H1 (cell line): ENCODE data around the gene SBNO2. TPM values are rescaled to one million over a fixed set of nuclear protein-coding genes. Genes with fewer than 3 reads are reported as not detected.

Source experiments
- CTCF ChIA-PET: fragments of 300-600 bp; sonication (Branson Sonifier 250); formaldehyde crosslinking; loops from one replicate; lab custom pipeline; 2021; ENCODE audit not compliant: partially characterized antibody; lab: Charles Lee
- POLR2A ChIA-PET: fragments of 300-600 bp; sonication (Branson Sonifier 250); formaldehyde crosslinking; loops from one replicate; lab custom pipeline; 2021; ENCODE audit warnings: inconsistent platforms; ENCODE audit not compliant: partially characterized antibody; lab: Charles Lee
- DNase-seq, 2 experiments: peaks; one replicate each; pipeline versions ENCODE4 v3.0.0 to v3.0.0-alpha.2; 2010 to 2022; ENCODE audit warnings: low spot score in 2 of 2, low read depth in 1 of 2, mixed read lengths in 1 of 2
- FAIRE-seq: peaks from 2 replicates; lab custom pipeline; 2011; peaks lifted over from hg19 to GRCh38; lab: Jason Lieb, UNC
- H2AFZ ChIP-seq: 2 replicates; pipeline ENCODE4 v1.8.1; 2012; ENCODE audit warnings: low read length, inconsistent platforms
- H2AK5ac ChIP-seq: 2 replicates; pipeline ENCODE4 v1.6.1; 2013; ENCODE audit warnings: low read depth, low read length
- H2BK120ac ChIP-seq: replicated peaks from 2 replicates; pipeline ENCODE3; 2013; ENCODE audit warnings: low read depth, low read length, inconsistent platforms
- H2BK12ac ChIP-seq: 2 replicates; pipeline ENCODE4 v1.6.1; 2013; ENCODE audit warnings: low read depth, low read length
- H2BK15ac ChIP-seq: 2 replicates; pipeline ENCODE4 v1.6.1; 2013; ENCODE audit warnings: low read length
- H2BK20ac ChIP-seq: 2 replicates; pipeline ENCODE4 v1.6.1; 2013; ENCODE audit warnings: low read length
- H2BK5ac ChIP-seq: 2 replicates; pipeline ENCODE4 v1.6.1; 2013; ENCODE audit warnings: low read depth, low read length
- H3K14ac ChIP-seq: 2 replicates; pipeline ENCODE4 v1.6.1; 2013; ENCODE audit warnings: inconsistent platforms; ENCODE audit not compliant: insufficient read length
- H3K18ac ChIP-seq: 2 replicates; pipeline ENCODE4 v1.6.1; 2013; ENCODE audit warnings: low read length; ENCODE audit errors: extremely low read depth
- H3K23ac ChIP-seq: 2 replicates; pipeline ENCODE4 v1.6.1; 2013; ENCODE audit warnings: inconsistent platforms; ENCODE audit not compliant: insufficient read length
- H3K23me2 ChIP-seq: 2 replicates; pipeline ENCODE4 v1.6.1; 2013; ENCODE audit warnings: low read depth, low read length
- H3K27ac ChIP-seq: 2 replicates; pipeline ENCODE4 v1.6.1; 2011; ENCODE audit warnings: low read depth, low read length, inconsistent platforms
- H3K27me3 ChIP-seq, 4 experiments: replicated peaks in 1 of 4; 1 replicate in 1 of 4; 2 replicates in 3 of 4; pipeline versions ENCODE4 v1.6.1 to v1.8.1; 2011 to 2013; ENCODE audit warnings: low read length in 3 of 4, mild to moderate bottlenecking in 3 of 4, inconsistent platforms in 2 of 4, mixed read lengths in 2 of 4, moderate library complexity in 1 of 4; ENCODE audit not compliant: control insufficient read depth in 3 of 4, insufficient read depth in 3 of 4; ENCODE audit errors: extremely low read depth in 1 of 4
- H3K36me3 ChIP-seq, 4 experiments: 2 replicates each; pipeline versions ENCODE4 v1.6.1 to v1.8.1; 2011 to 2013; ENCODE audit warnings: mild to moderate bottlenecking in 4 of 4, low read length in 3 of 4, moderate library complexity in 2 of 4, control low read depth in 1 of 4, inconsistent platforms in 1 of 4; ENCODE audit not compliant: insufficient read depth in 4 of 4, control insufficient read depth in 2 of 4
- H3K4ac ChIP-seq: replicated peaks from 2 replicates; pipeline ENCODE3; 2013; ENCODE audit warnings: low read length, low read depth, mixed read lengths, inconsistent platforms; ENCODE audit not compliant: insufficient read length
- H3K4me1 ChIP-seq, 4 experiments: replicated peaks in 1 of 4; 1 replicate in 1 of 4; 2 replicates in 3 of 4; pipeline versions ENCODE4 v1.6.1 to v1.8.1; 2011 to 2013; ENCODE audit warnings: low read length in 3 of 4, inconsistent platforms in 2 of 4, mixed read lengths in 1 of 4; ENCODE audit not compliant: insufficient read depth in 4 of 4, control insufficient read depth in 3 of 4
- H3K4me2 ChIP-seq, 2 experiments: 2 replicates each; pipeline versions ENCODE4 v1.6.1 to v1.8.1; 2011 to 2013; ENCODE audit warnings: low read depth in 2 of 2, low read length in 2 of 2, control low read depth in 1 of 2, inconsistent platforms in 1 of 2, mild to moderate bottlenecking in 1 of 2; ENCODE audit not compliant: insufficient read depth in 1 of 2
- H3K4me3 ChIP-seq, 4 experiments: fragments of 200-600, 300-600 bp in 1 of 4; sonication (generic), shearing (Covaris generic), sonication (Bioruptor Twin) in 1 of 4; 2 replicates each; pipeline versions ENCODE4 v1.5.1 to v1.8.1; 2011 to 2016; ENCODE audit warnings: low read length in 4 of 4, low read depth in 3 of 4, control low read depth in 2 of 4, inconsistent platforms in 2 of 4, mild to moderate bottlenecking in 2 of 4, mixed read lengths in 1 of 4, moderate library complexity in 1 of 4; ENCODE audit not compliant: insufficient read depth in 2 of 4; ENCODE audit errors: extremely low read depth in 1 of 4
- H3K56ac ChIP-seq: replicated peaks from 2 replicates; pipeline ENCODE3; 2013; ENCODE audit warnings: low read depth, mild to moderate bottlenecking, mixed read lengths, low read length, inconsistent platforms; ENCODE audit not compliant: insufficient read length
- H3K79me1 ChIP-seq: 2 replicates; pipeline ENCODE4 v1.6.1; 2013; ENCODE audit warnings: low read depth, low read length, control low read depth
- H3K79me2 ChIP-seq, 2 experiments: 2 replicates each; pipeline versions ENCODE4 v1.6.1 to v1.8.1; 2012 to 2013; ENCODE audit warnings: low read length in 2 of 2, mild to moderate bottlenecking in 2 of 2, inconsistent platforms in 1 of 2; ENCODE audit not compliant: insufficient read depth in 2 of 2, control insufficient read depth in 1 of 2
- H3K9ac ChIP-seq, 4 experiments: replicated peaks in 1 of 4; 1 replicate in 1 of 4; 2 replicates in 3 of 4; pipeline versions ENCODE4 v1.6.1 to v1.8.1; 2011 to 2013; ENCODE audit warnings: low read depth in 3 of 4, low read length in 3 of 4, control low read depth in 2 of 4, mild to moderate bottlenecking in 2 of 4, moderate library complexity in 2 of 4, inconsistent platforms in 1 of 4; ENCODE audit errors: extremely low read depth in 1 of 4
- H3K9me3 ChIP-seq, 2 experiments: 2 replicates each; pipeline versions ENCODE4 v1.6.1 to v1.8.1; 2012 to 2013; ENCODE audit warnings: mild to moderate bottlenecking in 2 of 2, moderate library complexity in 2 of 2, control low read depth in 1 of 2, inconsistent platforms in 1 of 2, low read depth in 1 of 2, low read length in 1 of 2, mixed read lengths in 1 of 2; ENCODE audit not compliant: insufficient read depth in 2 of 2
- H4K20me1 ChIP-seq, 2 experiments: replicated peaks in 1 of 2; 2 replicates each; pipeline versions ENCODE3 to v1.8.1; 2011 to 2013; ENCODE audit warnings: inconsistent platforms in 2 of 2, low read length in 2 of 2, mild to moderate bottlenecking in 1 of 2; ENCODE audit not compliant: insufficient read depth in 2 of 2, control insufficient read depth in 1 of 2
- H4K5ac ChIP-seq: 2 replicates; pipeline ENCODE4 v1.6.1; 2013; ENCODE audit warnings: low read length, low read depth, mixed read lengths, inconsistent platforms; ENCODE audit not compliant: insufficient read length
- H4K8ac ChIP-seq: 2 replicates; pipeline ENCODE4 v1.8.0; 2013; ENCODE audit warnings: mild to moderate bottlenecking, moderate library complexity, low read length, inconsistent platforms; ENCODE audit not compliant: insufficient read depth; ENCODE audit errors: extremely low read depth
- H4K91ac ChIP-seq: replicated peaks from 2 replicates; pipeline ENCODE3; 2013; ENCODE audit warnings: low read length, mixed read lengths, inconsistent platforms; ENCODE audit not compliant: insufficient read length
- BCL11A ChIP-seq, 2 experiments: IDR thresholded peaks; one replicate each; pipeline ENCODE4 v1.6.1; 2011; ENCODE audit warnings: low read depth in 2 of 2, low read length in 2 of 2, mild to moderate bottlenecking in 2 of 2
- CTBP2 ChIP-seq: IDR thresholded peaks from 2 replicates; pipeline ENCODE4 v1.7.0; 2011; ENCODE audit warnings: borderline replicate concordance, mild to moderate bottlenecking, moderate library complexity, mixed read lengths, low read length; ENCODE audit not compliant: insufficient read depth, insufficient read length
- EP300 ChIP-seq, 2 experiments: IDR thresholded peaks; 1 replicate in 1 of 2; 2 replicates in 1 of 2; pipeline ENCODE4 v1.6.1; 2011 to 2012; ENCODE audit warnings: low read depth in 2 of 2, low read length in 2 of 2, mild to moderate bottlenecking in 2 of 2, borderline replicate concordance in 1 of 2, inconsistent platforms in 1 of 2, moderate library complexity in 1 of 2
- KDM1A ChIP-seq: fragments of 200-600, 300-600 bp; sonication (generic); IDR thresholded peaks from 2 replicates; pipeline ENCODE4 v1.7.1; 2016; ENCODE audit warnings: mild to moderate bottlenecking, low read length, borderline replicate concordance
- MAFK ChIP-seq: IDR thresholded peaks from 2 replicates; pipeline ENCODE4 v1.6.1; 2012; ENCODE audit warnings: low read depth, mild to moderate bottlenecking, improper control_type of control experiment, low read length
- RAD21 ChIP-seq, 2 experiments: IDR thresholded peaks in 1 of 2; conservative IDR thresholded peaks in 1 of 2; 2 replicates each; pipeline ENCODE4 v1.6.1; 2011; ENCODE audit warnings: low read depth in 2 of 2, low read length in 2 of 2, improper control_type of control experiment in 1 of 2, inconsistent platforms in 1 of 2, mild to moderate bottlenecking in 1 of 2, moderate library complexity in 1 of 2
- SIRT6 ChIP-seq: IDR thresholded peaks from one replicate; pipeline ENCODE4 v1.7.1; 2012; ENCODE audit warnings: low read length, inconsistent platforms
- TAF7 ChIP-seq: optimal IDR thresholded peaks from 2 replicates; pipeline ENCODE3; 2011; ENCODE audit warnings: low read depth, mild to moderate bottlenecking, inconsistent platforms, low read length, moderate library complexity, borderline replicate concordance
- TBP ChIP-seq: IDR thresholded peaks from 2 replicates; pipeline ENCODE4 v1.6.1; 2011; ENCODE audit warnings: low read depth, low read length, improper control_type of control experiment
- TEAD4 ChIP-seq: IDR thresholded peaks from 2 replicates; pipeline ENCODE4 v1.6.1; 2012; ENCODE audit warnings: low read depth, low read length, inconsistent platforms, mixed read lengths
- WGBS, 2 experiments: shearing (Covaris generic) in 1 of 2; methylation state at CpG; one replicate each; pipeline versions ENCODE4 v1.1.6 to v1.1.7; 2013 to 2015; ENCODE audit warnings: low lambda C conversion rate in 2 of 2, mixed read lengths in 2 of 2, inconsistent platforms in 1 of 2, low coverage in 1 of 2, missing lambda C conversion rate in 1 of 2; ENCODE audit not compliant: insufficient replicate concordance in 2 of 2, insufficient coverage in 1 of 2, insufficient read length in 1 of 2; ENCODE audit errors: extremely low coverage in 1 of 2, missing lambda C conversion rate in 1 of 2; 5-methylcytosine and 5-hydroxymethylcytosine counted together
- polyA plus RNA-seq, 7 experiments: library from polyadenylated mRNA; depleted of rRNA in 3 of 7; stranded (reverse) in 5 of 7; unstranded in 2 of 7; fragments of >200 nt in 5 of 7; fragments of 200-250 nt in 2 of 7; gene quantifications; 1 replicate in 5 of 7; 2 replicates in 1 of 7; 4 replicates in 1 of 7; pipeline versions ENCODE4 v1.2.1 to v1.2.3, GENCODE V29; 2011 to 2013; ENCODE audit warnings: missing spikeins in 2 of 7, mixed read lengths in 2 of 7
- total RNA-seq: library from RNA; stranded (reverse); fragmentation: NEBNext Ultra II Directional; extraction: Animal tissue kit (Norgen Biotek cat#: 25700); gene quantifications from 2 replicates; pipeline ENCODE4 v1.2.1, GENCODE V29; 2021
- TF ChIP-seq, protein P1 (sequence below): IDR thresholded peaks from 2 replicates; pipeline ENCODE4 v1.6.1; 2012; ENCODE audit warnings: low read length, inconsistent platforms

Gene SBNO2
- total and polyA plus RNA-seq, 2 of the 8 experiments (the other 6 are each of a cell fraction or from before 2014, with no cell fraction given) = 12.2 to 31.4 TPM

GRCh38 chr19:1161716-1162115 is 12.4 kb downstream of the SBNO2 start:
- H3K27ac ChIP-seq = no peak overlapping the region
- no peak overlapping the region for H2AK5ac ChIP-seq
- no peak for DNase-seq
- peaks cover 0 to 19% of the 10 kb centered on the region in 2 experiments for H4K20me1 ChIP-seq
- 77% methylated on average over 10 of the region's 18 CpGs; no CpG with 5 or more reads in 1 of the 2 experiments for WGBS, 2 experiments
- no peak overlapping the region for H2BK12ac ChIP-seq
- H3K4ac ChIP-seq = no peak overlapping the region
- FAIRE-seq = no peak
- H2BK15ac ChIP-seq = no peak overlapping the region
- H3K4me2 ChIP-seq = no peak overlapping the region
- no peak overlapping the region for H3K23ac ChIP-seq
- no peak overlapping the region for H2AFZ ChIP-seq
- no peak overlapping the region for H4K8ac ChIP-seq
- H3K27me3 ChIP-seq = no peaks in the 10 kb centered on the region
- no peak overlapping the region for H3K9ac ChIP-seq
- ChIA-PET POLR2A (interaction anchor here (1.1 to 1.7 kb wide), 6 partner anchors 10 to 136 kb away, joined by 3 to 6 read pairs (median 3); partner anchors contain the start of genes CNN2 and FAM174C), CTCF (interaction anchor here (0.6 to 1.2 kb wide), 4 partner anchors 17 to 94 kb away, joined by 3 to 4 read pairs (median 3); no protein-coding TSS in a partner anchor)
- no peak overlapping the region for H3K56ac ChIP-seq
- no peaks in the 10 kb centered on the region for H3K9me3 ChIP-seq
- no peak overlapping the region for H2BK20ac ChIP-seq
- no peaks in the 10 kb centered on the region for H3K23me2 ChIP-seq
- TF ChIP-seq CTBP2 = no peak
- TF ChIP-seq KDM1A = no peak
- no peak for TF ChIP-seq TBP
- TF ChIP-seq, protein P1, sequence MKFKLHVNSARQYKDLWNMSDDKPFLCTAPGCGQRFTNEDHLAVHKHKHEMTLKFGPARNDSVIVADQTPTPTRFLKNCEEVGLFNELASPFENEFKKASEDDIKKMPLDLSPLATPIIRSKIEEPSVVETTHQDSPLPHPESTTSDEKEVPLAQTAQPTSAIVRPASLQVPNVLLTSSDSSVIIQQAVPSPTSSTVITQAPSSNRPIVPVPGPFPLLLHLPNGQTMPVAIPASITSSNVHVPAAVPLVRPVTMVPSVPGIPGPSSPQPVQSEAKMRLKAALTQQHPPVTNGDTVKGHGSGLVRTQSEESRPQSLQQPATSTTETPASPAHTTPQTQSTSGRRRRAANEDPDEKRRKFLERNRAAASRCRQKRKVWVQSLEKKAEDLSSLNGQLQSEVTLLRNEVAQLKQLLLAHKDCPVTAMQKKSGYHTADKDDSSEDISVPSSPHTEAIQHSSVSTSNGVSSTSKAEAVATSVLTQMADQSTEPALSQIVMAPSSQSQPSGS = no peak
- no peak for TF ChIP-seq SIRT6
- no peak for TF ChIP-seq BCL11A (IDR thresholded peaks at IDR 0.05; ENCODE audit: low read depth in 2 of 2, low read length in 2 of 2)
- TF ChIP-seq MAFK = no peak
- TF ChIP-seq RAD21 (IDR thresholded peaks at IDR 0.05 in 1 of 2, conservative IDR thresholded peaks at IDR 0.05 in 1 of 2; ENCODE audit: low read depth in 2 of 2, low read length in 2 of 2) = no peak
- TF ChIP-seq EP300 (IDR thresholded peaks at IDR 0.05; ENCODE audit: borderline replicate concordance in 1 of 2, low read depth in 2 of 2, low read length in 2 of 2) = no peak
- no peak for TF ChIP-seq TEAD4
- TF ChIP-seq TAF7 = no peak
- H4K5ac ChIP-seq = no peak overlapping the region
- no peak overlapping the region for H3K4me3 ChIP-seq
- no peak overlapping the region for H3K14ac ChIP-seq
- H2BK120ac ChIP-seq = no peak overlapping the region
- H2BK5ac ChIP-seq = no peak overlapping the region
- H3K79me1 ChIP-seq = peaks cover 8% of the 10 kb centered on the region; the same call in 1 of the 2 replicates
- peaks cover 0 to 9% of the 10 kb centered on the region in 2 experiments; a peak in 2 of 4 replicates for H3K79me2 ChIP-seq
- H3K18ac ChIP-seq = no peak overlapping the region
- peaks cover 0 to under 1% (median 0%) of the 10 kb centered on the region in 4 experiments; a peak in 1 of 7 replicates for H3K4me1 ChIP-seq
- no peaks in the 10 kb centered on the region for H3K36me3 ChIP-seq
- no peak overlapping the region for H4K91ac ChIP-seq
